ENCODE results near the gene SHANK1.
A peak's percentile ranks its signal among the peaks of the same experiment; 100 is the strongest.

Gene SHANK1

DNA sequence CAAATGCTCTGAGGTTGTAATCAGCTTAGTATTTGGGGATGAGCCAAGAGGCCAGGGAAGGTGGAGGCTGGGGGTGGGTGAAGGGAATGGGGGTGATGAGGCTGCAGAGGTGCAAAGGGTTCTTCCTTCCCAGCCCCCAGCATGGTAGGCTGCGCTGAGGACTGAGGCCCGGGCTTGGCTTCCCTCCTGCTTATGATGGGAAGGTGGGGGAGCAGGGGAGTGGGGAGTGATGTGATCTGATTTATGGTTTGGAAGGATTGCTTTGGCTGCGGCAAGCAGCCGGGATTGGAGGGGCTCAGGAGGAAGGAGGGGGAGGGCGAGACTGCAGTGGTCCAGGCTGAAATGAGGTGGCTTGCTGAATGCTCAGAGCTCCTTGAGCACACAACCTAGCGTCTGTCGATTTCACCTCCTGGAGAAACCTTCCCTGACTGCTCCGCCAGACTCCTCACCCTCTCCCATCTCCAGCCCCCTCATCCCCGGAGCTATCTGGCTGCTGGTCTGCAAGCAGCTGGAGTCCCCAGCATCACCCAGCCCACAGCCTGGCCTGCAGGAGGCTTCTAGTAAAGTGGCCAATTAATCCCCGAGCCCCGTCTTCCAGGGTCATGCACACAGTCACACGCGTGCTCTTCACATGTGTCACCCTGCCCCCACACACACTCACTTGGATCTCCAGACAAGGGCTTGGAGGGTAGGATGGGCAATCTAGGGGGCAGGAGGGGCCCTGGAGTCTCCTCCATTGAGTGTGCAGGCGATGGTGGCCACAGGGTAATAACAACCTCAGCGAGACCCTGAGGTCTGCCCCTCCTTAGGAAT lies 2.8 kb upstream of the SHANK1 start:
- ChIA-PET POLR2A (interaction anchor here (0.7 to 0.9 kb wide), 3 partner anchors 8 to 81 kb away, joined by 3 to 5 read pairs (median 3); no protein-coding TSS in a partner anchor), CTCF (interaction anchor here (0.8 to 5.5 kb wide), 7 partner anchors 10 to 212 kb away, joined by 3 to 61 read pairs (median 15); partner anchors contain the start of gene JOSD2)
- H3K4me3 ChIP-seq (ENCODE audit: low read depth, low read length), result peak overlapping the region; percentile 92
- DNase-seq (ENCODE audit: low read depth, low spot score), result no peak
- TF ChIP-seq, protein P1, sequence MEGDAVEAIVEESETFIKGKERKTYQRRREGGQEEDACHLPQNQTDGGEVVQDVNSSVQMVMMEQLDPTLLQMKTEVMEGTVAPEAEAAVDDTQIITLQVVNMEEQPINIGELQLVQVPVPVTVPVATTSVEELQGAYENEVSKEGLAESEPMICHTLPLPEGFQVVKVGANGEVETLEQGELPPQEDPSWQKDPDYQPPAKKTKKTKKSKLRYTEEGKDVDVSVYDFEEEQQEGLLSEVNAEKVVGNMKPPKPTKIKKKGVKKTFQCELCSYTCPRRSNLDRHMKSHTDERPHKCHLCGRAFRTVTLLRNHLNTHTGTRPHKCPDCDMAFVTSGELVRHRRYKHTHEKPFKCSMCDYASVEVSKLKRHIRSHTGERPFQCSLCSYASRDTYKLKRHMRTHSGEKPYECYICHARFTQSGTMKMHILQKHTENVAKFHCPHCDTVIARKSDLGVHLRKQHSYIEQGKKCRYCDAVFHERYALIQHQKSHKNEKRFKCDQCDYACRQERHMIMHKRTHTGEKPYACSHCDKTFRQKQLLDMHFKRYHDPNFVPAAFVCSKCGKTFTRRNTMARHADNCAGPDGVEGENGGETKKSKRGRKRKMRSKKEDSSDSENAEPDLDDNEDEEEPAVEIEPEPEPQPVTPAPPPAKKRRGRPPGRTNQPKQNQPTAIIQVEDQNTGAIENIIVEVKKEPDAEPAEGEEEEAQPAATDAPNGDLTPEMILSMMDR (IDR thresholded peaks at IDR 0.05; ENCODE audit: insufficient read depth, low read length, missing control alignments), result no peak

DNA sequence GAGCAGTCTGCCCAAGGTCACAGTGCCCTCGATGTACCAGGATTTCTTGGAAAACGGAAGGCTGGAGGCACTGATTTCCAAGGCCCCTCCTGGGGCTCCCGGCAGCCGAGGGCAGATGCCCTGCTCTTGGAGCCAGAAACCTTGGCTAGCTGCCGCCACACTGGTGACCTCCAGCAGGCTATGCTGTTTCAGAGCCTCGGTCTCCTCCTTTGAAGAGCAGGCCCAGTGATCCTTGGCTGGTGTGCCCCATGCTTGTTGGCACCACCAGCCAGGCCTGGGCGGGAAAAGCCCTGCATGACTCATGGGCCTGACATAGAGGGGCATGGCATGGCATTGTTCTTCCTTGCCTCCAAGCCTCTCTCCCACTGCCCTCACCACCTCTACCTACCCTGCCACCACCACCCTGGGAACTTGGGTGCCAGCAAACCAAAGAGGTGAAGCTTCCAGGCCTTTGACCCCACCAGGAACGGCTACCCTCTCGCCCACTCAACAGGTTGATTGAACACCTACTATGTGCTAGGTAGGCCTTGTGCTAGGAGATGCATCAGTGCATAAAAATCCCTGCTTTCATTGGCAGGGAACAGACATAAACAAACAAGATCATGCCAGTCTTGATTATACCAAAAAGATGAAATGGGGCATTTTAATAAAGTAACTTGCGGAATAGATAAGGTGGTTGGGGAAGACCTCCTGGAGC lies 2.0 kb upstream of the SHANK1 start:
- TF ChIP-seq, protein P1 (IDR thresholded peaks at IDR 0.05; ENCODE audit: insufficient read depth, low read length, missing control alignments), result no peak
- H3K4me3 ChIP-seq (ENCODE audit: low read depth, low read length), result peak overlapping the region; percentile 92
- DNase-seq (ENCODE audit: low read depth, low spot score), result no peak
- ChIA-PET POLR2A (no interaction called here), CTCF (interaction anchor here (1.0 to 5.5 kb wide), 6 partner anchors 9 to 211 kb away, joined by 3 to 61 read pairs (median 15); partner anchors contain the start of gene JOSD2)

DNA sequence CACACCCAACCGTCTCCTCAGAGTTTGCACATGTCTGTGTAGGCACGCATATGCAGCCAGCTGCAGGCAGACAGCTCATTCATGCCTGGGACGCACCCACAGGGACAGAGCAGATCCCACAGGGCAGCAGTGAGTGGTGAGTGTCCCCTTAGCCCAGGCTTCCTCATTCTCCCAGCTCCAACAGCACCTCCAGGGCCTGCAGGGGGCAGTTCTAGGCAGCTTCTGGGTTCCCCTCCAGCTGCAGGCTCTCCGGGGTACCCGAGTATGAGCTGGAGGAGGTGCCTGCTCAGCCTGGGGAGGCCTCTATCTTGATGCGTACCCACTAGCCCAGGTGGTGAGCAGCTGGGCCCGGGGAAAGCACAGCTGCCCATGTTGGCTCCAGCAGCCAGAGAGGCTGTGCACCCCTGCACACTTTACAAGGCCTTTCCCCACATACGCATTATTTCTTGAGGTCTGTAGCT lies 1.3 kb upstream of the SHANK1 start:
- ChIA-PET POLR2A (interaction anchor here (0.6 to 1.2 kb wide), 2 partner anchors 9 to 10 kb away, joined by 5 to 6 read pairs; no protein-coding TSS in a partner anchor), CTCF (interaction anchor here (1.0 to 5.5 kb wide), 3 partner anchors 16 to 63 kb away, joined by 7 to 61 read pairs (median 15); no protein-coding TSS in a partner anchor)
- peak overlapping the region; percentile 23; the same call in 1 of the 2 replicates for H3K4me3 ChIP-seq (ENCODE audit: low read depth, low read length)
- no peak for DNase-seq (ENCODE audit: low read depth, low spot score)
- TF ChIP-seq, protein P1 (IDR thresholded peaks at IDR 0.05; ENCODE audit: insufficient read depth, low read length, missing control alignments), result peak; percentile 20

DNA sequence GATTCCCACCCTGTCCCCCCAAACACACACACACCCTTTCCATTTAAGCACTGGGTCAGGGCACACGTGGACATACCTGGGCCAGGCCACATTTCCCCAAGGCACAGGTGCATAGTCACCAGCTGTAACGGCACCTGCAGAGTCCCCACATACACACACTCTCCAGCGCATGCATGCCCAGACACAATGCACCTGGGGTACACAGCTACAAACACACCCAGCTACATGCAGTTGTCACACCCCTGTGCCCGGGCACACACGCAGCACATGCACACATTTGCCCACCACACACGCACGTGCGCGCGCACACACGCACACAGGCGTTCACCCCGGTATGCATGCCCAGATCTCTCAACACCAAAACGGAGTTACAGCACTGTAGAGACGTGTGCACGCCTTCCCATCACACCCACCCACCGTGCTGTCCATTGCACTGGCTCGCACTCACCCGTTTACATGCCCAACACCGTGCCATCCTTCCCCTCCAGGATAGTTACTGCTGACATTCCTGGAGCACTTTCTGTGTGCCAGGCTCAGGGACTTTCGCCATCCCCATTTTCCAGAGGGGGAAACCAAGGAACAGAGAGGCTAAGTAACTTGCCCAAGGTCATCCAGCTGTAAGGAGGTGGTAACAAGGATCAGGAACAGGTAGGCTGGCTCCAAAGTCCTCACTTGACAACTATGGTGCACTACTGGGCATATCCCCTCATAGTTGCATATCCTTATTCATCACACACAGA lies 749 bp upstream of the SHANK1 start:
- ChIA-PET POLR2A (interaction anchor here (0.6 to 1.2 kb wide), 2 partner anchors 9 to 10 kb away, joined by 5 to 6 read pairs; no protein-coding TSS in a partner anchor), CTCF (interaction anchor here (1.0 to 5.5 kb wide), 3 partner anchors 16 to 63 kb away, joined by 7 to 61 read pairs (median 15); no protein-coding TSS in a partner anchor)
- H3K4me3 ChIP-seq (ENCODE audit: low read depth, low read length), result peak overlapping the region; percentile 23
- no peak for DNase-seq (ENCODE audit: low read depth, low spot score)
- TF ChIP-seq, protein P1 (IDR thresholded peaks at IDR 0.05; ENCODE audit: insufficient read depth, low read length, missing control alignments), result no peak

DNA sequence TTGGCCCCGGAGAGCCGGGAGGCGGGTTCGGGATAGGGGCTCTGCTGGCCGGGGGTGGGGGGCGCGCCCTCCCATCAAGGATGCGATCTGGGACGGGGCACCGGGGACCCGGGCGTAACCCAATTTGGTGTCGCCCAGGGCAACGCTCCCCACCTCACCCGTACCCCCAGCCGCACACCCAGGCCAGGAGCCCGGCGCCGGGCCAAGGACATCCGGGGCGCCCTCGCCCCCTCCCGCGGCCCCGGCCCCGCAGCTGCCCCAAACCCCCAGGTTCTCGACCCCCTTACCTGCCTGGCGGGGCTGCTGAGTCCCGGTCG lies 525 bp downstream of the SHANK1 start:
- peak overlapping the region; percentile 62 for H3K4me3 ChIP-seq (ENCODE audit: low read depth, low read length)
- DNase-seq (ENCODE audit: low read depth, low spot score), result no peak
- POLR2A ChIA-PET, result no interaction called here
- CTCF ChIA-PET, result interaction anchor here (1.7 kb wide), 1 partner anchor 13 kb away, joined by 4 read pairs; no protein-coding TSS in a partner anchor
- TF ChIP-seq, protein P1 (IDR thresholded peaks at IDR 0.05; ENCODE audit: insufficient read depth, low read length, missing control alignments), result no peak

Data from AG04449 (cell line).